Measurements from ENCODE around the gene DNAJC22.

Gene DNAJC22

DNA sequence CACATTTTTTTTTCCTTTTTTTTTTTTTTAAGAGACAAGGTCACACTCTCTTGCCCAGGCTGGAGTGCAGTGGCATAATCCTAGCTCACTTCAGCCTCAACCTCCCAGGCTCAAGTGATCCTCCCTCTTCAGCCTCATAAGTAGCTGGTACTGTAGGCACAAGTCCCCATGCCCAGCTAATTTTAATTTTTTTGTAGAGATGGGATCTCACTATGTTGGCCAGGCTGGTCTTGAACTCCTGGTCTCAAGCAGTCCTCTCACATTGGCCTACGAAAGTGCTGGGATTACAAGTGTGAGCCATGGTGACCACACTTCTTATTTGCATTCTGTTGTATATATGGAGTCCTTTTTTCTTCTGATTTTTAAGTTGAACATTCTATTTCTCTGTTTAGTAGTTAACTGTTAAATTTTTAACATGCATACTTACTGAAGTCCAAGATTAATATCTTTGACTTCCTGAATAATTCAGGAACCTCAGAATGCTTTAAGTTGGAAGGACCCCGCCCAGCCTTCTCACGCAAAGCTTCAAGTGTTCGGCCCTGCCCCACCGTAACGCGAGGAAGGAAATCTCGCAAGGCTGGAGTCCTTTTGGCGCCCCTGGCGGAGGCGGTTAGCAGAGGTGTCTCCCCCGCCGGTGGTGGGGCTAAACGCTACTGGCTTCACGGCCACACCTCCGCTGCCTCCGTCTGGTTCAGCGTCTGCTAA lies 42.1 kb downstream of the DNAJC22 start:
- no peak for DNase-seq (ENCODE audit: extremely low spot score)
- TF ChIP-seq SUZ12 (IDR thresholded peaks at IDR 0.05) = no peak
- TF ChIP-seq NFRKB (IDR thresholded peaks at IDR 0.05) = no peak
- no peak for TF ChIP-seq ARNT (IDR thresholded peaks at IDR 0.05)
- no peak for TF ChIP-seq LEF1 (IDR thresholded peaks at IDR 0.05; ENCODE audit: borderline replicate concordance)
- TF ChIP-seq L3MBTL2 (conservative IDR thresholded peaks at IDR 0.05) = no peak
- TF ChIP-seq ELF4 (IDR thresholded peaks at IDR 0.05) = no peak
- no peak for TF ChIP-seq SP1 (IDR thresholded peaks at IDR 0.05)
- no peak for TF ChIP-seq FOXA1 (IDR thresholded peaks at IDR 0.05)
- POLR2A ChIA-PET = interaction anchor here (1.9 kb wide), 1 partner anchor 22 kb away, joined by 4 read pairs; the partner anchor contains the start of gene SPATS2
- CTCF ChIA-PET = interaction anchor here (1.1 kb wide), 1 partner anchor 17 kb away, joined by 3 read pairs; no protein-coding TSS in a partner anchor

DNA sequence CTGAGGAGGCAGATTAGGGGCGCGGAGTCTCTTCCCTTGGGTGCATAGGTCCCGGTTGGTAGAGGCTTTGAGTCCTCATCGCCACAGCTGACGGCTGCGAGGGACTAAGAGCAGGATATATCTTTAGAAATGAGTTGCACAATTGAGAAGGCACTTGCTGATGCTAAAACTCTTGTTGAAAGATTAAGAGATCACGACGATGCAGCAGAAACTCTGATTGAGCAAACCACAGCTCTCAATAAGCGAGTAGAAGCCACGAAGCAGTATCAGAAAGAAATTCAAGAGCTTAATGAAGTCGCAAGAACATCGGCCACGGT lies 42.7 kb downstream of the DNAJC22 start:
- POLR2A ChIA-PET = interaction anchor here (1.9 kb wide), 1 partner anchor 22 kb away, joined by 4 read pairs; the partner anchor contains the start of gene SPATS2
- no peak for DNase-seq (ENCODE audit: extremely low spot score)
- CTCF ChIA-PET = interaction anchor here (1.1 kb wide), 1 partner anchor 16 kb away, joined by 3 read pairs; no protein-coding TSS in a partner anchor
- TF ChIP-seq BHLHE40 (IDR thresholded peaks at IDR 0.05; ENCODE audit: borderline replicate concordance) = no peak
- no peak for TF ChIP-seq FOXK2 (IDR thresholded peaks at IDR 0.05)
- no peak for TF ChIP-seq FOXM1 (IDR thresholded peaks at IDR 0.05; ENCODE audit: borderline replicate concordance)
- no peak for TF ChIP-seq FOXA1 (IDR thresholded peaks at IDR 0.05)
- no peak for TF ChIP-seq TARDBP (IDR thresholded peaks at IDR 0.05)
- TF ChIP-seq ELF4 (IDR thresholded peaks at IDR 0.05) = no peak
- TF ChIP-seq LEF1 (IDR thresholded peaks at IDR 0.05; ENCODE audit: borderline replicate concordance) = no peak
- no peak for TF ChIP-seq NFRKB (IDR thresholded peaks at IDR 0.05)
- TF ChIP-seq ZNF384 (IDR thresholded peaks at IDR 0.05) = no peak
- no peak for TF ChIP-seq L3MBTL2 (conservative IDR thresholded peaks at IDR 0.05)
- TF ChIP-seq ARNT (IDR thresholded peaks at IDR 0.05) = no peak
- TF ChIP-seq SP1 (IDR thresholded peaks at IDR 0.05) = no peak
- no peak for TF ChIP-seq PKNOX1 (IDR thresholded peaks at IDR 0.05)
- TF ChIP-seq SUZ12 (IDR thresholded peaks at IDR 0.05) = no peak
- TF ChIP-seq CTBP1 (IDR thresholded peaks at IDR 0.05; ENCODE audit: borderline replicate concordance) = no peak
- TF ChIP-seq HDGF (IDR thresholded peaks at IDR 0.05; ENCODE audit: borderline replicate concordance) = no peak

GRCh38 chr12:49397000-49397399 lies 50.3 kb downstream of the DNAJC22 start:
- DNase-seq (ENCODE audit: extremely low spot score) = no peak
- ChIA-PET CTCF (interaction anchor here (1.4 kb wide), 1 partner anchor 39 kb away, joined by 3 read pairs; no protein-coding TSS in a partner anchor), POLR2A (interaction anchor here (0.8 kb wide), 1 partner anchor 30 kb away, joined by 3 read pairs; no protein-coding TSS in a partner anchor)
- TF ChIP-seq ELF4 (IDR thresholded peaks at IDR 0.05) (no peak), L3MBTL2 (conservative IDR thresholded peaks at IDR 0.05) (no peak), SUZ12 (IDR thresholded peaks at IDR 0.05) (no peak), PKNOX1 (IDR thresholded peaks at IDR 0.05) (no peak), BHLHE40 (IDR thresholded peaks at IDR 0.05; ENCODE audit: borderline replicate concordance) (no peak), NFRKB (IDR thresholded peaks at IDR 0.05) (no peak), FOXK2 (IDR thresholded peaks at IDR 0.05) (no peak), ZNF384 (IDR thresholded peaks at IDR 0.05) (no peak), TARDBP (IDR thresholded peaks at IDR 0.05) (no peak), FOXA1 (IDR thresholded peaks at IDR 0.05) (no peak), ARNT (IDR thresholded peaks at IDR 0.05) (no peak), LEF1 (IDR thresholded peaks at IDR 0.05; ENCODE audit: borderline replicate concordance) (no peak)

DNA sequence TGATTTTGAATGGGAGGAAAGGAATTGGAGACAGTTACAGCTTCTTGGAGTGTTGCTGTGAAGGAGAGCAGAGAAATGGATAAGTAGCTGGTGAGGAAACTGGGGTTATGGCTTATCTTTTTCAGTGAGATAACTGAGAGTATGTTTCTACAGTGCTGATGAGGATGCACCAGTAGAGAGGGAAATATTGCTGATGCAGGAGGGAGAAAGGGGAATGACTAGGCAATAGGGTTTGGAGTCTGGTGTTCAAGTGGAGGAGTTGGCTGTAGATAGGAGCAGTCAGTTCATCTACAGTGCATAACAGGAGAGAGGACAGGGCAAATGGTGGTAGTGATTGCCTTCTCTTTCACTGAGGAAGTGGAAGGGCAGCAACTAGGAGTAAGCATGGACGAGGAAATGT lies 53.6 kb downstream of the DNAJC22 start:
- CTCF ChIA-PET = no interaction called here
- TF ChIP-seq LEF1 (IDR thresholded peaks at IDR 0.05; ENCODE audit: borderline replicate concordance) = no peak
- TF ChIP-seq BHLHE40 (IDR thresholded peaks at IDR 0.05; ENCODE audit: borderline replicate concordance) = no peak
- no peak for TF ChIP-seq SP1 (IDR thresholded peaks at IDR 0.05)
- TF ChIP-seq ELF4 (IDR thresholded peaks at IDR 0.05) = no peak
- no peak for TF ChIP-seq L3MBTL2 (conservative IDR thresholded peaks at IDR 0.05)
- no peak for TF ChIP-seq NFRKB (IDR thresholded peaks at IDR 0.05)
- TF ChIP-seq TARDBP (IDR thresholded peaks at IDR 0.05) = no peak
- TF ChIP-seq HDGF (IDR thresholded peaks at IDR 0.05; ENCODE audit: borderline replicate concordance) = no peak
- no peak for TF ChIP-seq PKNOX1 (IDR thresholded peaks at IDR 0.05)
- no peak for TF ChIP-seq FOXA1 (IDR thresholded peaks at IDR 0.05)
- TF ChIP-seq ARNT (IDR thresholded peaks at IDR 0.05) = no peak
- TF ChIP-seq SUZ12 (IDR thresholded peaks at IDR 0.05) = no peak
- no peak for TF ChIP-seq FOXK2 (IDR thresholded peaks at IDR 0.05)
- TF ChIP-seq CTBP1 (IDR thresholded peaks at IDR 0.05; ENCODE audit: borderline replicate concordance) = no peak
- no peak for TF ChIP-seq ZNF384 (IDR thresholded peaks at IDR 0.05)
- no peak for TF ChIP-seq FOXM1 (IDR thresholded peaks at IDR 0.05; ENCODE audit: borderline replicate concordance)
- no peak for DNase-seq (ENCODE audit: extremely low spot score)
- POLR2A ChIA-PET = no interaction called here

All from HEK293T (cell line).